Measurements from ENCODE around the gene RFXAP. TPM values are rescaled to one million over a fixed set of nuclear protein-coding genes. Genes with fewer than 3 reads are reported as not detected.
"Not testable (repeated sequence)": the region's sequence is repeated elsewhere in the genome, so short reads cannot be mapped to it uniquely, and the experiment has no call there.

RFXAP gene
- total RNA-seq, 1 experiment from 2014 or later: 16.0 TPM

DNA sequence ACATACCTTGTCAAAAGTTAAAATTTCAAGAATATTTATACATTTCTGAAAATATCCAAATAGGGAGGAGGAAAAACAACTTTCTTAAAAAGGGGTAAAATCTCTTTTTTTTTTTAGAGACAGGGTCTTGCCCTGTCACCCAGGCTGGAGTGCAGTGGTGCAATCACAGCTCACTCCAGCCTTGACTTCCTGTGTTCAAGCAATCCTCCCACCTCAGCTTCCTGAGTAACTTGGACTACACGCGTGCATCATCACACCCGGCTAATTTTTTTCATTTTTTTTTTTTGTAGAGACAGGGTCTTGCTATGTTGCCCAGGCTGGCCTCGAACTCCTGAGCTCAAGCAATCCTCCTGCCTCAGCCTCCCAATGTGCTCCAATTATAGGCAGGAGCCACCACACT lies 32.8 kb upstream of the RFXAP start:
- not testable (repeated sequence) for H3K9ac ChIP-seq (ENCODE audit: low read length); H2AFZ ChIP-seq (ENCODE audit: low read length); H3K4me3 ChIP-seq (ENCODE audit: low read length); H3K4me1 ChIP-seq (ENCODE audit: low read length); H3K79me2 ChIP-seq (ENCODE audit: low read length); H4K20me1 ChIP-seq (ENCODE audit: insufficient read depth, low read depth, low read length); H3K36me3 ChIP-seq (ENCODE audit: insufficient read depth, low read length); H3K27ac ChIP-seq (ENCODE audit: low read length); DNase-seq; H3K9me3 ChIP-seq (ENCODE audit: low read length); H3K9me2 ChIP-seq (replicated peaks; ENCODE audit: insufficient read depth, low read length); H3K4me2 ChIP-seq (ENCODE audit: low read depth, low read length, poor library complexity, severe bottlenecking); H3K27me3 ChIP-seq (ENCODE audit: low read length)

DNA sequence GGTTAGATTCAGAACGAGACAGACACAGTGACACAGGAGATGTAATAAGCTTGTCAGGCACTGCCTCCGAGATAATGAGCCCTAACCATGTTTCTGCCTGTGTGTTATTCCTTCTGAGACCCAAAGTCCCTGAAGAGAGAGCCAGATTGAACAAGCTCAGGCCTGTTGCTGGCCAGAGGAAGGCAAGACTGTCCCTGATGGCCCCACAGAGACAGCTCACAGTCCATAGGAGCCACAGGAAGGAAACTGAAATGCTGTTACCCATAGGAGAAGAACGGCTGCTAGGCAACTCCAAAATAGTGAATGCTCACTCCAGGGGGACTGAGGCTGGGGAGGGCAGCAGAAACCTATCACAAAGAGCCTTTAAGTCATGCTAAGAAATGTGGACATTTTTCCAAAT lies 31.8 kb upstream of the RFXAP start:
- H3K79me2 ChIP-seq (ENCODE audit: low read length): no peaks in the 10 kb centered on the region
- no peak overlapping the region for H3K9ac ChIP-seq (ENCODE audit: low read length)
- no peaks in the 10 kb centered on the region for H4K20me1 ChIP-seq (ENCODE audit: insufficient read depth, low read depth, low read length)
- no peak for DNase-seq
- H3K36me3 ChIP-seq (ENCODE audit: insufficient read depth, low read length): no peaks in the 10 kb centered on the region
- no peak overlapping the region for H3K4me3 ChIP-seq (ENCODE audit: low read length)
- H3K9me2 ChIP-seq (replicated peaks; ENCODE audit: insufficient read depth, low read length): no peaks in the 10 kb centered on the region
- H3K9me3 ChIP-seq (ENCODE audit: low read length): no peaks in the 10 kb centered on the region
- H3K27me3 ChIP-seq (ENCODE audit: low read length): peaks cover 2% of the 10 kb centered on the region; the same call in 1 of the 2 replicates
- H3K4me1 ChIP-seq (ENCODE audit: low read length): 0 out of 2 replicates have a peak, but pooled peaks cover 4% of the 10 kb centered on the region
- no peak overlapping the region for H3K27ac ChIP-seq (ENCODE audit: low read length)
- no peak overlapping the region for H3K4me2 ChIP-seq (ENCODE audit: low read depth, low read length, poor library complexity, severe bottlenecking)
- H2AFZ ChIP-seq (ENCODE audit: low read length): no peak overlapping the region

DNA sequence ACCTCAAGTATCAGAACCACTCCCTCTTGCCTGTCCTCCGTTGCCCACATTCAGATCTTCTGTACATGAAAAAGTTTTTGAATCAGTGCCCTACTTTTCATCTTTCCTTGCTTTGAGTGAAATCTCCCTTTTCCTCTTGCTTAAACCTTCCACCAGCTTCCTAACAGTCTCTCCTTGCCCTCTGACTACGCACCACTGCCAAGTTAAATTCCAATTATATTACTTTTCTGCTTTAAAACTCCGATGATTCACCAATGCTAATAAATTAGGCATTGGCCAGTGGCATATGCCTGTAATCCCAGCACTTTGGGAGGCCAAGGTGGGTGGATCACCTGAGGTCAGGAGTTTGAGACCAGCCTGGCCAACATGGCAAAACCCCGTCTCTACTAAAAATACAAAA lies 30.7 kb upstream of the RFXAP start:
- H3K9me3 ChIP-seq (ENCODE audit: low read length): no peaks in the 10 kb centered on the region
- H3K9me2 ChIP-seq (replicated peaks; ENCODE audit: insufficient read depth, low read length): no peaks in the 10 kb centered on the region
- H3K27ac ChIP-seq (ENCODE audit: low read length): no peak overlapping the region
- H3K27me3 ChIP-seq (ENCODE audit: low read length): peaks cover 2% of the 10 kb centered on the region; the same call in 1 of the 2 replicates
- no peak overlapping the region for H3K9ac ChIP-seq (ENCODE audit: low read length)
- DNase-seq: no peak
- no peak overlapping the region for H2AFZ ChIP-seq (ENCODE audit: low read length)
- H3K4me1 ChIP-seq (ENCODE audit: low read length): 0 out of 2 replicates have a peak, but pooled peaks cover 4% of the 10 kb centered on the region
- no peak overlapping the region for H3K4me3 ChIP-seq (ENCODE audit: low read length)
- H3K36me3 ChIP-seq (ENCODE audit: insufficient read depth, low read length): no peaks in the 10 kb centered on the region
- H3K4me2 ChIP-seq (ENCODE audit: low read depth, low read length, poor library complexity, severe bottlenecking): no peak overlapping the region
- H3K79me2 ChIP-seq (ENCODE audit: low read length): no peaks in the 10 kb centered on the region
- H4K20me1 ChIP-seq (ENCODE audit: insufficient read depth, low read depth, low read length): no peaks in the 10 kb centered on the region

DNA sequence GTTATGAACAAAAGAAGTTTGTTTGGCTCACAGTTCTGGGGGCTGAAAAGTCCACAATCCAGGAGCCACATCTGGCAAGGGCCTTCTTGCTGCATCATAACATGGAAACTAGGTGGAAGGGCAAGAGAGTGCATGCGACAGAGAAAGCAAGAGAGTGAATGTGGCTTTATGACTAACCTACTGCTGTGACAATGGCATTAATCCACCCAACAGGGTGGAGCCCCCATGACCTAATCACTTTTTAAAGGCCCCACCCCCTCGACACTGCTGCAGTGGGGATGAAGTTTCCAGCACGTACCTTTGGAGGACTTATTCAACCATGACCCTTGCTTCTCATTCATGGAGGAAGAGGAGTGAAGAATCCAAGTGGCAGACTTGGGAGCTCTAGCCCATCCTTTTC lies 30.0 kb upstream of the RFXAP start:
- Histone ChIP-seq H3K27ac (ENCODE audit: low read length) (no peak overlapping the region), H3K9me3 (ENCODE audit: low read length) (no peaks in the 10 kb centered on the region), H3K79me2 (ENCODE audit: low read length) (no peaks in the 10 kb centered on the region), H3K4me2 (ENCODE audit: low read depth, low read length, poor library complexity, severe bottlenecking) (no peak overlapping the region), H4K20me1 (ENCODE audit: insufficient read depth, low read depth, low read length) (no peaks in the 10 kb centered on the region), H3K36me3 (ENCODE audit: insufficient read depth, low read length) (no peaks in the 10 kb centered on the region), H3K9ac (ENCODE audit: low read length) (no peak overlapping the region), H3K4me1 (ENCODE audit: low read length) (0 out of 2 replicates have a peak, but pooled peaks cover 4% of the 10 kb centered on the region), H3K4me3 (ENCODE audit: low read length) (no peak overlapping the region), H2AFZ (ENCODE audit: low read length) (no peak overlapping the region), H3K9me2 (replicated peaks; ENCODE audit: insufficient read depth, low read length) (no peaks in the 10 kb centered on the region), H3K27me3 (ENCODE audit: low read length) (peaks cover 2% of the 10 kb centered on the region; the same call in 1 of the 2 replicates)
- DNase-seq: no peak

DNA sequence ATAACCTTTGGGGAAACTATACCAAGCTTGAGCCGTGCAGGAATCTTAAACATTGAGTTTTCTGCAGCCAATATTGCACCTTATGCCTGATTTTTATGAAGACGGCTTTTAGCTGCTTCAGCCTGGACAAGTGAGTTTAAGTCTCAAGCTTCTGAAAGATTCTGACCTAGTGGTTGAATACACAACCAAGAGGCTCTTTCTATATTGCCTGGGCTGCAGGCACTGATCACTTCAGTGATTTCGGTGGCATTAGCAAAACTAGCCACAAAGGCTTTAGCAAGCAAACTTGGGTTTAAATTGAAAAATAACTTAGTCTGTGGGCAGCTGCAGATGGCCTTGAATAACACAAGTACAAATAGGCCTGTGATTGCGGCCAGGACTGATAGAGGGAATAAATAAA lies 29.3 kb upstream of the RFXAP start:
- H3K9me2 ChIP-seq (replicated peaks; ENCODE audit: insufficient read depth, low read length): no peaks in the 10 kb centered on the region
- no peak overlapping the region for H2AFZ ChIP-seq (ENCODE audit: low read length)
- H3K4me2 ChIP-seq (ENCODE audit: low read depth, low read length, poor library complexity, severe bottlenecking): no peak overlapping the region
- peaks cover 1% of the 10 kb centered on the region; the same call in 1 of the 2 replicates for H3K27me3 ChIP-seq (ENCODE audit: low read length)
- no peak for DNase-seq
- no peaks in the 10 kb centered on the region for H3K9me3 ChIP-seq (ENCODE audit: low read length)
- H3K79me2 ChIP-seq (ENCODE audit: low read length): no peaks in the 10 kb centered on the region
- no peak overlapping the region for H3K4me3 ChIP-seq (ENCODE audit: low read length)
- H3K27ac ChIP-seq (ENCODE audit: low read length): no peak overlapping the region
- H3K9ac ChIP-seq (ENCODE audit: low read length): no peak overlapping the region
- H3K36me3 ChIP-seq (ENCODE audit: insufficient read depth, low read length): no peaks in the 10 kb centered on the region
- no peaks in the 10 kb centered on the region for H4K20me1 ChIP-seq (ENCODE audit: insufficient read depth, low read depth, low read length)
- 0 out of 2 replicates have a peak, but pooled peaks cover 4% of the 10 kb centered on the region for H3K4me1 ChIP-seq (ENCODE audit: low read length)

DNA sequence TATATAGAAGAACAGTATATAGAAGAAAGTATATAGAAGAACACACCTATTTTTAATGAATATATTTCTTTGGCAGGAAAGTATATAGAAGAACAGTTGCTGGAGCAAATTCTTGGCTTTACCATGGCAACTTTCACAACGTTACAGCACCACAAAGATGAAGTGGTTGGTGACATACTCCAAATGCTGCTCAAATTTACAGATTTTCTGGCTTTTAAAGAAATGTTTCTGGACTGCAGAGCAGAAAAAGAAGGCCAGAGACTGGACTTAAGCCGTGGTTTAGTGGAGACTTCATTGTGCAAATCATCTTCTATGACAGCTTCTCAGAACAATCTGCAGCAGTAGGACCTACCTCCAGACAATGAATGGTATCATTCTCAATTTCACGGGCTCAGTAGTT lies 24.3 kb upstream of the RFXAP start:
- no peak overlapping the region for H3K4me2 ChIP-seq (ENCODE audit: low read depth, low read length, poor library complexity, severe bottlenecking)
- H3K27me3 ChIP-seq (ENCODE audit: low read length): no peaks in the 10 kb centered on the region
- H3K9me3 ChIP-seq (ENCODE audit: low read length): no peaks in the 10 kb centered on the region
- DNase-seq: no peak
- no peaks in the 10 kb centered on the region for H3K79me2 ChIP-seq (ENCODE audit: low read length)
- no peak overlapping the region for H3K27ac ChIP-seq (ENCODE audit: low read length)
- H4K20me1 ChIP-seq (ENCODE audit: insufficient read depth, low read depth, low read length): no peaks in the 10 kb centered on the region
- H3K4me1 ChIP-seq (ENCODE audit: low read length): peaks cover 15% of the 10 kb centered on the region
- H3K9ac ChIP-seq (ENCODE audit: low read length): no peak overlapping the region
- H3K36me3 ChIP-seq (ENCODE audit: insufficient read depth, low read length): no peaks in the 10 kb centered on the region
- H3K4me3 ChIP-seq (ENCODE audit: low read length): no peak overlapping the region
- H3K9me2 ChIP-seq (replicated peaks; ENCODE audit: insufficient read depth, low read length): no peaks in the 10 kb centered on the region
- no peak overlapping the region for H2AFZ ChIP-seq (ENCODE audit: low read length)

DNA sequence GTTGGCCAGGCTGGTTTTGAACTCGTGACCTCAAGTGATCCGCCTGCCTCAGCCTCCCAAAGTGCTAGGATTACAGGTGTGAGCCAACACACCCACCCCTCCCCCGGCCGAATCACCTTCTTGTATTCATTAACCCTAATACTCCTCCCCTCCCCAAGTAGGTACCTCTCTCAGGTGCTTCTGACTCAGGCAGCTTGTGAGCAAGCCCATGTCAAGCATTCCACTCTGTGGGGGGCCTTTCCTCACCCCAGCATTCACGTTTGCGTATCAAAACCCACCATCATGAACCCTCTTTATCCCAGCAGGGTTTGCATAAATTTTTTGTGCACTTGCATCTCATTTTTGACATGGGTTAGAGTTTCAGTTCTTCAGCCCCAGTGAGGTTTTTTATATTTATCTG lies 23.6 kb upstream of the RFXAP start:
- Histone ChIP-seq H3K27me3 (ENCODE audit: low read length) (no peaks in the 10 kb centered on the region), H3K9me3 (ENCODE audit: low read length) (no peaks in the 10 kb centered on the region), H3K4me2 (ENCODE audit: low read depth, low read length, poor library complexity, severe bottlenecking) (no peak overlapping the region), H3K9ac (ENCODE audit: low read length) (no peak overlapping the region), H4K20me1 (ENCODE audit: insufficient read depth, low read depth, low read length) (no peaks in the 10 kb centered on the region), H3K4me1 (ENCODE audit: low read length) (peaks cover 11% of the 10 kb centered on the region), H2AFZ (ENCODE audit: low read length) (no peak overlapping the region), H3K79me2 (ENCODE audit: low read length) (no peaks in the 10 kb centered on the region), H3K27ac (ENCODE audit: low read length) (no peak overlapping the region), H3K9me2 (replicated peaks; ENCODE audit: insufficient read depth, low read length) (no peaks in the 10 kb centered on the region), H3K36me3 (ENCODE audit: insufficient read depth, low read length) (no peaks in the 10 kb centered on the region), H3K4me3 (ENCODE audit: low read length) (no peak overlapping the region)
- DNase-seq: no peak

DNA sequence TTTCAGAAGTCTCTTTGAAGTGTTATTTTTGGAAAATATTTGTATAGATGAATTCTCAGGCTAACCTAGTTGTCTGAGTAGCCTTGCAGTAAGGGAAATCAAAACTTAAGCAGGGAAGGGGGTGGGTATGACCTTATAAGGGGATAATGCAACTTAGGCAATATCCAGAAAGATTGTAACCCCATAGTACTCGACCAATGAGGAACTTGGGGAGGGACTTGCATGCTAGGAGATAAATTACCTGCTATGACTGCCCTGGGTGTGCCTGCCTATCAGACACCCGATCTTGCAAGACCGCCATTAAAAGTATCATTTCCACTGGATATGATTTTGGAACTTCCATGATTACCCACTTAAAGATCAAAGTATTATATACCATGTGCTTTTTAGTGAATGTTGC lies 23.0 kb upstream of the RFXAP start:
- Histone ChIP-seq H3K4me1 (ENCODE audit: low read length) (peaks cover 11% of the 10 kb centered on the region), H3K36me3 (ENCODE audit: insufficient read depth, low read length) (no peaks in the 10 kb centered on the region)

DNA sequence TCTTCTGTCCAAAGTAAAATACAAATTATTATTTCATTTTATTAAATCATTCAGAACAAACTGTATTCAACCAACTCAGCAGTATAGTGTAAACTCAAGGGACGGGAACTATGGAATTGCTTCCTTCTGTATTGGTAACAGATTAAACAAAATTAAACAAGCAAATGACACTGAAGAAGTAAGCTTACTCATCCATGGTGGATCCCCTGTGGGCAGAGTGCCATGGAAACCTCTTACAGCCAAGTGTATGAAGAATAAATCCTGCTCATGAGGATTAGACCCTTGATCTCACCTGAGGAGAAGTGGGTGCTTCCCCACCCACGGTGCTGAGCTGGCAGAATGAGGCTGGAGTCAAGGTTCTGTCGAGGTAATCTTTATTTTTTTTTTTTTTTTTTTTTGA lies 18.0 kb upstream of the RFXAP start:
- H3K9ac ChIP-seq (ENCODE audit: low read length): no peak overlapping the region
- no peaks in the 10 kb centered on the region for H4K20me1 ChIP-seq (ENCODE audit: insufficient read depth, low read depth, low read length)
- H3K27ac ChIP-seq (ENCODE audit: low read length): no peak overlapping the region
- H3K4me3 ChIP-seq (ENCODE audit: low read length): no peak overlapping the region
- no peak for DNase-seq
- H3K4me1 ChIP-seq (ENCODE audit: low read length): peaks cover 32% of the 10 kb centered on the region
- no peaks in the 10 kb centered on the region for H3K9me3 ChIP-seq (ENCODE audit: low read length)
- H3K27me3 ChIP-seq (ENCODE audit: low read length): no peaks in the 10 kb centered on the region
- H3K4me2 ChIP-seq (ENCODE audit: low read depth, low read length, poor library complexity, severe bottlenecking): no peak overlapping the region
- H3K9me2 ChIP-seq (replicated peaks; ENCODE audit: insufficient read depth, low read length): no peaks in the 10 kb centered on the region
- H2AFZ ChIP-seq (ENCODE audit: low read length): no peak overlapping the region
- no peaks in the 10 kb centered on the region for H3K36me3 ChIP-seq (ENCODE audit: insufficient read depth, low read length)
- H3K79me2 ChIP-seq (ENCODE audit: low read length): no peaks in the 10 kb centered on the region

More for the DNA sequence above, 23.0 kb upstream of the RFXAP start:
- no peaks in the 10 kb centered on the region for H3K79me2 ChIP-seq (ENCODE audit: low read length)
- no peak overlapping the region for H3K4me2 ChIP-seq (ENCODE audit: low read depth, low read length, poor library complexity, severe bottlenecking)
- H4K20me1 ChIP-seq (ENCODE audit: insufficient read depth, low read depth, low read length): no peaks in the 10 kb centered on the region
- no peak overlapping the region for H2AFZ ChIP-seq (ENCODE audit: low read length)
- peak; percentile 60 for DNase-seq
- no peak overlapping the region for H3K27ac ChIP-seq (ENCODE audit: low read length)
- no peak overlapping the region for H3K4me3 ChIP-seq (ENCODE audit: low read length)
- no peaks in the 10 kb centered on the region for H3K9me3 ChIP-seq (ENCODE audit: low read length)
- no peaks in the 10 kb centered on the region for H3K9me2 ChIP-seq (replicated peaks; ENCODE audit: insufficient read depth, low read length)
- H3K9ac ChIP-seq (ENCODE audit: low read length): no peak overlapping the region
- H3K27me3 ChIP-seq (ENCODE audit: low read length): no peaks in the 10 kb centered on the region

Measured in Karpas-422 (cell line).